HG02852 (cell line): ENCODE measurements around the gene RPL10L.

Experiments
- ATAC-seq: cut with Tn5 transposase; IDR thresholded peaks from one replicate; pipeline ENCODE4 v1.9.1; 2021; ENCODE audit warnings: mild to moderate bottlenecking, moderate library complexity; ENCODE audit not compliant: unreplicated experiment

The RPL10L gene

DNA sequence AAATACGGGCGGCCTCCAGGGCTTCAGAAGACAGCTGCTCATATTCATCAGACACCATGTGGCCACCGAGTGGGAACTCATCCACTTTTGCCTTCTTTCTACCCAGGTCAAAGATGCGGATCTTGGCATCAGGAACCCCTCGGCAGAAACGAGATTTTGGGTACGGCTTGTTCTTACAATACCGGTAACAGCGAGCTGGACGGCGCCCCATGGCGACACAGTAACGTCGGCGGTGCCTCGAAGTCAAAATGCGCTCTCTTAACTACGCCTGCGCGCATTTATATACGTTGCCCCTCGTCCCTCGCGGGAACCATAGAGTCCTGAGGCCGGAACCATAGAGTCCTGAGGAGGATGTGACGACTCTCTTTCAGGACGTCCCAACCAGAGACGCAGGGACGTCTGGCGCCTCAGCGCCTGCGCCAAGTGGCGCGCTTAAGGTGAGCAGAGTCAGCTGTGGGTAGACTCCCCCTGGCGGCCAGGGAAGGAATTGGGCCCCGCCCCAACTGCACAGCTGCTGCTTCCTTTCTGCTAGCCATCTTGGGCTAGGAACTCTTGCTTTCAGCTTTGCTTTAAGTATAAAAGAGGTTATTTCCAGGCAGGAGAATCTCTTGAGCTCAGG, at the start of gene RPL10L:
Gene RPL10L (minus strand): TSS at position 256 of the 619 bp plus-strand sequence. CDS start 45 bp downstream, at position 211.
- no peak for ATAC-seq

DNA sequence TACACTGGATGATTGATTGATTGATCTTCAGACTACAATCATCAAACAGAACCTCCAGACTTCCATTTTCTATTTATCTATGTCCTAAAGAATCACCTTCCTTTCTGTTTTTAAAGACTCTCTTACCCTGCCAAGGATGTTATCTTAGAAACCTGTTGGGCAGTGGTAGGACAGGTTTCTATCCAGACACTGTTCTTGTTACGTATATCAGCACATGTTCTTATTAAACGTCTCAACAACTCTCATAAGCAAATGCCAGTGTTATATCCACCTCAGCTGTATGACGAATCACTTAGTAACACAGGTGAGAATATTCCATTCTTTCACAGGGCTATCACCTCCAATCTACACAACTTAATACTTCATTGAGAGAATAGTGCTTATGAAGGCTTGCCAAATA, 40.2 kb upstream of the RPL10L start:
- ATAC-seq: no peak

DNA sequence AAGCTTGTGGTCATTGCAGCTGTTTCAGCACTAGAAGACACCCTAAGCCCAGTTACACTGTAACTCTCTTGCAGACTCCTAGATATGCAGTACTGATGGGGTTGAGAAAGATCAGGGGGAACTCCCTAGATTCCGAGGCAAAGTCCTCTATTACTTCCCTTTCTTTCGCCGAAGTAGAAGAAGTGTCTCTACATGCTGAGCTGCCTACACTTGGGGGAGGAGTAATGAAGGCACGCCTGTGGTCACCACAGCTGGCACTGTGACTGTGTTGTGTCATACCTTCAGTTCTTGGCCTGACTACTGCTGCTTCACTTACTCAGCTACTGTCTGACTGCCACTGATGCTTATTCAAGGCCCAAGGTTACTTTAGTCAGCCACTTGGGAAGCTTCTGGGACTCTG, 35.1 kb upstream of the RPL10L start:
- ATAC-seq: no peak

DNA sequence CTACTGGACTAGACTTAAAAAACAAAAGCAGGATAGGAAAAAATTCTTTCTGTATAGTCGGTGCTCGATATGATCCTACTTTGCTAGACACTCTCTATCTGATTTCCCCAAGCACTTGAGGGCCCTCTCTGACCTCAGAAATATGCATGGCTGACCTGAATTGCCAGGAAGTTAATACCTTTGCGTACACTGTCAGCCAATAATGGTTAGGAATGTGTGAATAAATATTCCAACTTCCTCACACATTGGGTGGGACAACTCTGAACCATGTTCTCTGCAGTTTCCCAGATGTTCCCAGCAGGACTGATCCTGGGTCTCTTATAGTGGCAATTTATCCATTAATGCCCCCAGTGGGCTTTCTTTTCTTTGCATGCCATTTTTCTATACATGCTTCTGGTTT, 20.5 kb upstream of the RPL10L start:
- ATAC-seq: no peak

DNA sequence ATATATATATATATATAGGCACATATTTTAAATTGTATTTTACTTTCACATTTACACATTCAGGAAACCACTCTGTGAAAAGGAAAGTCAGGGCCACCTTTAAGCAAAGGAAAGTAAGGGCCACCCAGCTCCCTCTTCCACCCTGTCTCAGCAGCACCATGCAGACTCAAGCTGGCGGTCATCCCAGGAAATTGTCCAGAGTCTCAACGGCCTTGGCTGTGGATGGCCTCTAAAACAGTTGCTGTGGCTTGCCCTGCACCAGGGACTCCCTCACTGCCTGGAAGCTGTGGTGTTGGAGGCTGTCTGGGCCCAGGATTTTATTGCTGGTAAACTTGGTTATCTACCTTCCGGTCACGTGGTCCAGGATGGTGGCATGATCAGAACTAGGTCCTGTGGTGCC, 11.8 kb upstream of the RPL10L start:
- no peak for ATAC-seq

DNA sequence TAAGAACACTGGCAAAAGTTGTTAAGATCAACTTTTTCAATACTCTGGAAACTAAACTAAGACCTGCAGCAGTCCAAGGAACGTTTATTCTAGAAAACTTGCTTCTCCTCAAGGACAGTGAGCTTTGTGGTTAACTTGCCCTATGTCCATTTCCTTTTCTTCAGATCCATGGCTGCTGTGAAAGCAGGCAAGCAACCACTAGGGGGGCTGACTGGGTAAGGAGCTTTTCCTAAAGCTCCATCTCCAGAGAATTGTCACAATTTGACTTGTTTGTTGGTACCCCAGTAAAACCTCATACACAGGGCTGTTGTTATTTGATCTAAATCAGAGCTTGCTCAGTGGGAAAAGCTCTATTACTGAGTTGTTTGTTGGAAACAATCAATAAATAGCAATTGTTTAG, 10.1 kb upstream of the RPL10L start:
- ATAC-seq: no peak

DNA sequence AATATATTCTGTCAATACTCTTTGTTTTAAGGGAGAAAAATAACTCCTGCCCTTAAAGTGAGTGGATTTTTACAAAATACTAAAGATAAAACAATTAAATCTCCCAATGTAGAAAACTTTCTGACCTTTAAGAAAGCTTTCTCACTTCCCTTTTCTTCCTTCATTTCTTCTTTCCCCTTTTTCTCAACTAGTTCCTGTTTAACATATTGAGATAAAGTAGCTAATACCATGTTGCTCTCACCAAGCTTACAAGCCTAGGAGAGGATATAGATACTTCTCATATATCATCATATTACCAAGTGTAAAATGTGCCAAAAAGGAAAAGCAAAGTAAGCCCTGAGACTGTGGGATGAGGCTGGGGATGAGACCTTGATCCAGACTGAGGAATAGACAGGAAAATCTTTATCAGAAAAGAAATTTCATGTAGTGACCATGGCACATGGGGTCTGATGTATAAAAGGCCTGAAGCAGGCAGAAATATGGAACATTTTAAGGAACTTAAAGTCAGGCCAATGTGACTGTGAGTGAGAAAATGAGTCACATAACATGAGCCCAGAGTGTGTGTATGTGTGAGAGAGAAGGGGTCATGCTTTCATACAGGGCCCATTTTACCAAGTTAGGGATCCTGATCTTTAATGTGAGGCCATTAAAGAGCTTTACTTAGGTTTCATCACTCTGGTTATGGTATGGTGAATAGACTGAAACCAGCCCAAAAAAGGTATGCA, 1.6 kb upstream of the RPL10L start:
- ATAC-seq: no peak

DNA sequence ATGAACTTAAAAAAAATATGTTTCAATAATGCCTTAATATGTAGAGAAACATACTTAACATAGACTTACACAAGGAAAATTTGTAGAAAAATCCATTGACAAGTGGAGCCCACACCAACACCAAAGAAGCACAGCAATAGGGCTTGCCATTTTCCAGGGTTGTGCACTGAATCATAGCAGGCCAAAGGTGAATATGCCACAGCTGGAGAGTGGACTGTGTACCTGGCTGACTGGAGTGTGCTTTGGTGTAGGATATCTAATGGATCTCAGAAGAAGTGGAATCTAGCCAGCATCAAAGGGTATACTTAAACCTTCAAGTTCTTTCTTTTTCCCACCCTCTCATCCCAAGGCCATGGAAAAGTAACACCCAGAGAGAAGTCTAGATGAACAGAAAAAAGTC, 4.8 kb downstream of the RPL10L start:
- no peak for ATAC-seq

DNA sequence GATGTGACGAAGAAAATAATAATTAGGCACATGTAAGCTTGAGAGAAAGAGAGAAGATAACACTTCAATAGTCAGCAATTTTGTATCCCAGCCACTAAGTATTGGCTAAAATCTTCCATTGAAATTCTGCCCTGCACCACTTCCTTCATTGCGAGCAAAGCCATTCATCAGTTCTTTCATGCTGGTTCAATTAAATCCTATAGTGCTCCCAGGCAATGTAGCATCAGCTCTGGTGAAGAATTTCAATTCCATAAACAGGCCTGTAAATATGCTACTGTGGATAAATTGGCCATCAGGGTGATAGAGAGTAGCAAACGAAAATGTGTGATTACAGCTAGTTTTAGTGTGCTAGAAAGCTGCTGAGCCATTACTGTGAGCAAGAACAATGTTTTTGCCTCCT, 24.7 kb downstream of the RPL10L start:
- ATAC-seq: no peak
